T-helper 17 cell (primary cell): ENCODE results near the gene NOP14. TPM values are rescaled to one million over a fixed set of nuclear protein-coding genes. Genes with fewer than 3 reads are reported as not detected.
"Not testable (repeated sequence)": the region's sequence is repeated elsewhere in the genome, so short reads cannot be mapped to it uniquely, and the experiment has no call there.

ENCODE experiments used
- ATAC-seq: fragments of 150-1000 bp; cut with Tn5 transposase; 2 replicates; pipeline ENCODE4 v1.10.0; 2021; ENCODE audit warnings: mild to moderate bottlenecking, moderate library complexity
- DNase-seq, 3 donors: peaks; one replicate each; pipeline versions ENCODE4 v3.0.0 to v3.0.0-alpha.2; 2020 to 2021
- H3K9me3 ChIP-seq: one replicate; pipeline ENCODE4 v1.7.0; 2013; ENCODE audit warnings: low read length, mild to moderate bottlenecking; ENCODE audit not compliant: control insufficient read depth, poor library complexity, severe bottlenecking
- H3K27ac Mint-ChIP-seq: one replicate; pipeline ENCODE4 v1.8.0; 2022; ENCODE audit warnings: mild to moderate bottlenecking, moderate library complexity, mixed read lengths
- H3K27me3 Mint-ChIP-seq: one replicate; pipeline ENCODE4 v1.8.0; 2022; ENCODE audit warnings: mixed read lengths
- H3K36me3 Mint-ChIP-seq: one replicate; pipeline ENCODE4 v1.8.0; 2022; ENCODE audit warnings: low read depth, mixed read lengths
- H3K4me1 Mint-ChIP-seq: one replicate; pipeline ENCODE4 v1.8.0; 2022; ENCODE audit warnings: mild to moderate bottlenecking, mixed read lengths
- H3K4me3 Mint-ChIP-seq: one replicate; pipeline ENCODE4 v1.8.0; 2022; ENCODE audit warnings: mild to moderate bottlenecking, moderate library complexity, mixed read lengths
- total RNA-seq, 4 donors: library from RNA in 2 of 4; stranded (reverse) in 2 of 4; gene quantifications; one replicate each; pipeline ENCODE4 v1.2.3 and lab custom pipeline; 2022 to 2026

The NOP14 gene
- 10 to 100 TPM; 32.8 to 34.0 TPM for total RNA-seq
- 66.0 to 158 reads per million in 2 donors for total RNA-seq (lab: John Stamatoyannopoulos, UW)

GRCh38 chr4:2963175-2963965 is at the start of gene NOP14, which contains the start of gene GRK4:
TSS of gene NOP14 (minus strand) at chr4:2963406. CDS start at chr4:2963319, 87 bp downstream.
TSS of gene GRK4 (plus strand) at chr4:2963571. CDS start at chr4:2964071, 500 bp downstream.
- no peaks in the 10 kb centered on the region for H3K36me3 Mint-ChIP-seq
- peak; percentile 93 for ATAC-seq
- H3K27ac Mint-ChIP-seq: peak within 1 kb of the TSS; percentile 83
- H3K4me1 Mint-ChIP-seq: peaks cover 28% of the 10 kb centered on the region
- no peaks in the 10 kb centered on the region for H3K27me3 Mint-ChIP-seq
- H3K4me3 Mint-ChIP-seq: peak within 1 kb of the TSS; percentile 91
- peak; percentile 95 to 97 (median 96) for DNase-seq
- no peaks in the 10 kb centered on the region for H3K9me3 ChIP-seq

GRCh38 chr4:3011456-3012220 is 48.4 kb upstream of the NOP14 start:
- H3K9me3 ChIP-seq: no peaks in the 10 kb centered on the region
- ATAC-seq (no peak), DNase-seq (no peak)
- Mint-ChIP-seq H3K36me3 (peaks cover 2% of the 10 kb centered on the region), H3K27ac (no peak overlapping the region), H3K4me3 (no peak overlapping the region), H3K27me3 (peaks cover 42% of the 10 kb centered on the region), H3K4me1 (peaks cover 4% of the 10 kb centered on the region)

- Mint-ChIP-seq H3K27ac (no peak overlapping the region), H3K27me3 (peaks cover 43% of the 10 kb centered on the region), H3K4me3 (no peak overlapping the region), H3K4me1 (peaks cover 4% of the 10 kb centered on the region), H3K36me3 (peaks cover 2% of the 10 kb centered on the region)
- DNase-seq: no peak
- no peaks in the 10 kb centered on the region for H3K9me3 ChIP-seq
- ATAC-seq: no peak
Measured at GRCh38 chr4:3010998-3011397, 47.8 kb upstream of the NOP14 start.

- Mint-ChIP-seq H3K4me3 (no peak overlapping the region), H3K27ac (no peak overlapping the region), H3K36me3 (peaks cover 2% of the 10 kb centered on the region), H3K27me3 (peaks cover 43% of the 10 kb centered on the region), H3K4me1 (peaks cover 4% of the 10 kb centered on the region)
- no peak for ATAC-seq
- no peaks in the 10 kb centered on the region for H3K9me3 ChIP-seq
- no peak for DNase-seq
Measured at GRCh38 chr4:3010577-3010976, 47.4 kb upstream of the NOP14 start.

- H3K9me3 ChIP-seq: no peaks in the 10 kb centered on the region
- DNase-seq (no peak), ATAC-seq (peak; percentile 71)
- Mint-ChIP-seq H3K4me3 (no peak overlapping the region), H3K4me1 (peaks cover 4% of the 10 kb centered on the region), H3K36me3 (no peaks in the 10 kb centered on the region), H3K27me3 (peaks cover 39% of the 10 kb centered on the region), H3K27ac (no peak overlapping the region)
Measured at GRCh38 chr4:3009422-3009821, 46.2 kb upstream of the NOP14 start.

- DNase-seq (no peak), ATAC-seq (no peak)
- no peaks in the 10 kb centered on the region for H3K9me3 ChIP-seq
- H3K27ac Mint-ChIP-seq: no peak overlapping the region
- H3K4me3 Mint-ChIP-seq: no peak overlapping the region
- no peaks in the 10 kb centered on the region for H3K36me3 Mint-ChIP-seq
- H3K27me3 Mint-ChIP-seq: peaks cover 29% of the 10 kb centered on the region
- H3K4me1 Mint-ChIP-seq: no peaks in the 10 kb centered on the region
Measured at GRCh38 chr4:3007724-3008123, 44.5 kb upstream of the NOP14 start.

- Mint-ChIP-seq H3K27me3 (peaks cover 4% of the 10 kb centered on the region), H3K36me3 (no peaks in the 10 kb centered on the region), H3K4me1 (no peaks in the 10 kb centered on the region), H3K27ac (no peak overlapping the region), H3K4me3 (no peak overlapping the region)
- DNase-seq (no peak), ATAC-seq (no peak)
- no peaks in the 10 kb centered on the region for H3K9me3 ChIP-seq
Measured at GRCh38 chr4:2996415-2996814, 33.2 kb upstream of the NOP14 start.

GRCh38 chr4:2995546-2996265 is 32.5 kb upstream of the NOP14 start:
- no peak for ATAC-seq
- Mint-ChIP-seq H3K4me1 (no peaks in the 10 kb centered on the region), H3K27me3 (peaks cover 4% of the 10 kb centered on the region), H3K36me3 (no peaks in the 10 kb centered on the region), H3K27ac (no peak overlapping the region), H3K4me3 (no peak overlapping the region)
- no peaks in the 10 kb centered on the region for H3K9me3 ChIP-seq
- DNase-seq: no peak

- Mint-ChIP-seq H3K4me1 (no peaks in the 10 kb centered on the region), H3K27me3 (peaks cover 4% of the 10 kb centered on the region), H3K27ac (no peak overlapping the region), H3K4me3 (no peak overlapping the region), H3K36me3 (no peaks in the 10 kb centered on the region)
- ATAC-seq: no peak
- DNase-seq: no peak
- no peaks in the 10 kb centered on the region for H3K9me3 ChIP-seq
Measured at GRCh38 chr4:2994917-2995316, 31.7 kb upstream of the NOP14 start.

- H3K9me3 ChIP-seq: no peaks in the 10 kb centered on the region
- H3K4me3 Mint-ChIP-seq: no peak overlapping the region
- H3K4me1 Mint-ChIP-seq: peaks cover 2% of the 10 kb centered on the region
- no peak for ATAC-seq
- peaks cover 16% of the 10 kb centered on the region for H3K27me3 Mint-ChIP-seq
- no peak for DNase-seq
- no peaks in the 10 kb centered on the region for H3K36me3 Mint-ChIP-seq
- no peak overlapping the region for H3K27ac Mint-ChIP-seq
Measured at GRCh38 chr4:2991243-2991642, 28.0 kb upstream of the NOP14 start.

GRCh38 chr4:2983715-2984114 is 20.5 kb upstream of the NOP14 start:
- not testable (repeated sequence) for H3K4me3 Mint-ChIP-seq, ATAC-seq, H3K27ac Mint-ChIP-seq, H3K4me1 Mint-ChIP-seq, DNase-seq, H3K36me3 Mint-ChIP-seq, H3K9me3 ChIP-seq
- peaks cover 15% of the 10 kb centered on the region for H3K27me3 Mint-ChIP-seq

GRCh38 chr4:2982012-2982411 is 18.8 kb upstream of the NOP14 start:
- no peaks in the 10 kb centered on the region for H3K36me3 Mint-ChIP-seq
- no peak for DNase-seq
- no peak for ATAC-seq
- H3K27ac Mint-ChIP-seq: no peak overlapping the region
- no peak overlapping the region for H3K4me3 Mint-ChIP-seq
- H3K9me3 ChIP-seq: no peaks in the 10 kb centered on the region
- peaks cover 4% of the 10 kb centered on the region for H3K4me1 Mint-ChIP-seq
- peaks cover 7% of the 10 kb centered on the region for H3K27me3 Mint-ChIP-seq

GRCh38 chr4:2981256-2981819 is 18.1 kb upstream of the NOP14 start:
- no peaks in the 10 kb centered on the region for H3K9me3 ChIP-seq
- no peak overlapping the region for H3K4me3 Mint-ChIP-seq
- no peaks in the 10 kb centered on the region for H3K36me3 Mint-ChIP-seq
- peaks cover 4% of the 10 kb centered on the region for H3K4me1 Mint-ChIP-seq
- ATAC-seq (no peak), DNase-seq (no peak)
- H3K27me3 Mint-ChIP-seq: peaks cover 7% of the 10 kb centered on the region
- H3K27ac Mint-ChIP-seq: no peak overlapping the region
